HepG2 (cell line): Measurements from ENCODE around the gene ARL14EPL. TPM values are rescaled to one million over a fixed set of nuclear protein-coding genes. Genes with fewer than 3 reads are reported as not detected.

ENCODE experiments used
- ATAC-seq: fragments of 200-7000 bp; cut with Tn5 transposase; 3 replicates; pipeline ENCODE4 v1.9.1; 2020; ENCODE audit warnings: mild to moderate bottlenecking, moderate library complexity
- BruUV-seq: library from RNA; stranded (reverse); fragments of 400-500 nt; replicated peaks from 2 replicates; lab custom pipeline; 2021; lab: Mats Ljungman, UMichigan
- CTCF ChIA-PET: fragments of 300-600 bp; formaldehyde crosslinking; extraction: SDS; loops from one replicate; lab custom pipeline; 2021; ENCODE audit warnings: low total read pairs, inconsistent platforms, low intra/inter-chr PET ratio; lab: Yijun Ruan, JAX
- POLR2A ChIA-PET: fragments of 350-600 bp; sonication (Branson Sonifier 250); formaldehyde crosslinking; loops from one replicate; lab custom pipeline; 2020; ENCODE audit warnings: antibody characterized with exemption, inconsistent platforms; lab: Yijun Ruan, JAX
- DNase-seq: peaks from one replicate; pipeline ENCODE4 v3.0.0-alpha.2; 2015; ENCODE audit warnings: low spot score
- FAIRE-seq: peaks from 3 replicates; lab custom pipeline; 2011; peaks lifted over from hg19 to GRCh38; lab: Jason Lieb, UNC
- H2AFZ ChIP-seq: one replicate; pipeline ENCODE4 v1.6.1; 2011; ENCODE audit warnings: low read length, inconsistent platforms
- H3K27ac ChIP-seq: fragments of 300-600 bp; 3 replicates; pipeline ENCODE4 v1.8.0; 2011; ENCODE audit warnings: mixed run types, mild to moderate bottlenecking, mixed read lengths, low read length, inconsistent platforms; ENCODE audit not compliant: insufficient read depth; ENCODE audit errors: extremely low read length
- H3K27me3 ChIP-seq, 2 experiments: fragments of 200-600 bp in 1 of 2; 2 replicates in 1 of 2; 3 replicates in 1 of 2; pipeline versions ENCODE4 v1.6.0 to v1.8.0; 2011; ENCODE audit warnings: low read length in 2 of 2, mild to moderate bottlenecking in 2 of 2, moderate library complexity in 2 of 2, inconsistent platforms in 1 of 2; ENCODE audit not compliant: insufficient read depth in 2 of 2, control insufficient read depth in 1 of 2
- H3K36me3 ChIP-seq, 2 experiments: fragments of 200-600 bp in 1 of 2; replicated peaks in 1 of 2; 2 replicates in 1 of 2; 3 replicates in 1 of 2; pipeline versions ENCODE4 v1.5.1 to v1.8.0; 2011; ENCODE audit warnings: low read length in 2 of 2, inconsistent platforms in 1 of 2; ENCODE audit not compliant: insufficient read depth in 2 of 2, control insufficient read depth in 1 of 2
- H3K4me1 ChIP-seq: 2 replicates; pipeline ENCODE4 v1.5.1; 2012; ENCODE audit warnings: low read length, inconsistent platforms; ENCODE audit not compliant: insufficient read depth
- H3K4me2 ChIP-seq: 2 replicates; pipeline ENCODE4 v1.6.0; 2011; ENCODE audit warnings: low read depth, low read length, inconsistent platforms
- H3K4me3 ChIP-seq, 3 experiments: fragments of 200-600 bp in 1 of 3; sonication (generic), shearing (Covaris generic) in 1 of 3; replicated peaks in 1 of 3; 2 replicates each; pipeline ENCODE4 v1.5.1; 2011 to 2016; ENCODE audit warnings: low read length in 3 of 3, inconsistent platforms in 2 of 3, low read depth in 2 of 3, mild to moderate bottlenecking in 2 of 3, control low read depth in 1 of 3, mixed read lengths in 1 of 3; ENCODE audit not compliant: insufficient read depth in 1 of 3
- H3K79me2 ChIP-seq: one replicate; pipeline ENCODE4 v1.6.1; 2011; ENCODE audit warnings: low read length, inconsistent platforms; ENCODE audit not compliant: insufficient read depth
- H3K9ac ChIP-seq: 2 replicates; pipeline ENCODE4 v1.6.0; 2011; ENCODE audit warnings: mild to moderate bottlenecking, low read depth, low read length, inconsistent platforms; ENCODE audit not compliant: insufficient read depth
- H3K9me3 ChIP-seq: 2 replicates; pipeline ENCODE4 v1.5.1; 2012; ENCODE audit warnings: mild to moderate bottlenecking, low read length
- H4K20me1 ChIP-seq: 2 replicates; pipeline ENCODE4 v1.6.0; 2011; ENCODE audit warnings: inconsistent platforms, mild to moderate bottlenecking, low read length, moderate library complexity; ENCODE audit not compliant: insufficient read depth
- AGO1 ChIP-seq: fragments of 200-400 bp; formaldehyde crosslinking; IDR thresholded peaks from 2 replicates; pipeline ENCODE4 v1.6.1; 2017; ENCODE audit warnings: mild to moderate bottlenecking, low read depth, low read length, moderate library complexity; ENCODE audit not compliant: poor library complexity, severe bottlenecking
- ASH2L ChIP-seq: fragments of 300-600, 200-600 bp; sonication (generic); IDR thresholded peaks from 2 replicates; pipeline ENCODE4 v1.7.0; 2017; ENCODE audit warnings: low read depth, mild to moderate bottlenecking, moderate library complexity, mixed read lengths, low read length; ENCODE audit not compliant: insufficient read length
- BATF2 ChIP-seq: sonication (generic); formaldehyde crosslinking; IDR thresholded peaks from 2 replicates; pipeline ENCODE4 v1.8.0; 2022; ENCODE audit warnings: mild to moderate bottlenecking, missing genetic modification reagents, moderate library complexity
- BORCS8-MEF2B ChIP-seq: sonication (generic); formaldehyde crosslinking; IDR thresholded peaks from 2 replicates; pipeline ENCODE4 v1.8.0; 2022; ENCODE audit warnings: mild to moderate bottlenecking, missing genetic modification reagents
- E2F5 ChIP-seq: sonication (generic); formaldehyde crosslinking; conservative IDR thresholded peaks from 2 replicates; pipeline ENCODE4 v1.4.0; 2020; ENCODE audit warnings: missing genetic modification reagents
- JDP2 ChIP-seq: sonication (generic); formaldehyde crosslinking; IDR thresholded peaks from 2 replicates; pipeline ENCODE4 v1.8.1; 2022; ENCODE audit warnings: missing genetic modification reagents, borderline replicate concordance
- KDM3A ChIP-seq: IDR thresholded peaks from 2 replicates; pipeline ENCODE4 v1.6.1; 2018; ENCODE audit warnings: low read depth, missing compliant biosample characterization
- KDM6A ChIP-seq: IDR thresholded peaks from 2 replicates; pipeline ENCODE4 v1.6.1; 2016; ENCODE audit warnings: low read depth
- KMT2A ChIP-seq: sonication (generic); formaldehyde crosslinking; IDR thresholded peaks from 2 replicates; pipeline ENCODE4 v1.4.0; 2020; ENCODE audit warnings: missing genetic modification reagents
- MAZ ChIP-seq, 2 experiments: sonication (generic) in 1 of 2; formaldehyde crosslinking in 1 of 2; IDR thresholded peaks; 2 replicates each; pipeline versions ENCODE4 v1.5.0 to v1.6.1; 2012 to 2020; ENCODE audit warnings: low read depth in 2 of 2, mild to moderate bottlenecking in 2 of 2, borderline replicate concordance in 1 of 2, improper control_type of control experiment in 1 of 2, low read length in 1 of 2, missing genetic modification reagents in 1 of 2, moderate library complexity in 1 of 2
- NR0B2 ChIP-seq: sonication (generic); formaldehyde crosslinking; IDR thresholded peaks from 2 replicates; pipeline ENCODE4 v1.4.0; 2020; ENCODE audit warnings: mild to moderate bottlenecking, missing genetic modification reagents
- PHF8 ChIP-seq: sonication (generic); formaldehyde crosslinking; IDR thresholded peaks from 2 replicates; pipeline ENCODE4 v1.5.0; 2020; ENCODE audit warnings: missing genetic modification reagents
- ZBTB20 ChIP-seq: sonication (generic); formaldehyde crosslinking; IDR thresholded peaks from 2 replicates; pipeline ENCODE4 v1.8.1; 2023; ENCODE audit warnings: missing genetic modification reagents, low read depth, mild to moderate bottlenecking, borderline replicate concordance
- ZNF326 ChIP-seq: sonication (generic); formaldehyde crosslinking; IDR thresholded peaks from 2 replicates; pipeline ENCODE4 v1.4.0; 2020; ENCODE audit warnings: missing genetic modification reagents, borderline replicate concordance
- ZNF34 ChIP-seq: sonication (generic); formaldehyde crosslinking; IDR thresholded peaks from 2 replicates; pipeline ENCODE4 v1.4.0; 2020; ENCODE audit warnings: mild to moderate bottlenecking, missing genetic modification reagents, borderline replicate concordance
- ZNF546 ChIP-seq: sonication (generic); formaldehyde crosslinking; conservative IDR thresholded peaks from 2 replicates; pipeline ENCODE4 v1.8.1; 2023; ENCODE audit warnings: mild to moderate bottlenecking, missing genetic modification reagents
- ZNF691 ChIP-seq: sonication (generic); formaldehyde crosslinking; IDR thresholded peaks from 2 replicates; pipeline ENCODE4 v1.4.0; 2020; ENCODE audit warnings: missing genetic modification reagents, low read depth, mild to moderate bottlenecking, borderline replicate concordance
- WGBS: methylation state at CpG from one replicate; pipeline ENCODE4 v1.1.6; 2017; ENCODE audit warnings: low lambda C conversion rate; 5-methylcytosine and 5-hydroxymethylcytosine counted together
- in situ Hi-C: cut with HindIII; loops from 2 replicates; pipeline ENCODE4 v1.10.0; 2017; ENCODE audit warnings: low pct_unique_long_range_greater_than_20kb; ENCODE audit not compliant: extremely low pct_ligation_motif_present
- intact Hi-C: fragments of 100-400 bp; cut with micrococcal nuclease; formaldehyde crosslinking; loops from one replicate; pipeline ENCODE4 v1.10.0; 2022; ENCODE audit not compliant: unreplicated experiment
- polyA plus RNA-seq, 8 experiments: library from polyadenylated mRNA; depleted of rRNA in 3 of 8; stranded (reverse) in 7 of 8; unstranded in 1 of 8; fragments of >200 nt; fragmentation: Illumina TruSeq in 4 of 8; extraction: Trizol in 4 of 8; gene quantifications; 2 replicates each; pipeline versions ENCODE4 v1.2.1 to v1.2.3, GENCODE V29; 2011 to 2016; ENCODE audit warnings: low read depth in 4 of 8, missing spikeins in 1 of 8, mixed read lengths in 1 of 8; ENCODE audit not compliant: insufficient read depth in 1 of 8
- total RNA-seq, 5 experiments: library from RNA; depleted of rRNA; stranded (reverse); fragments of >200 nt; fragmentation: Illumina TruSeq; extraction: Trizol; gene quantifications; 2 replicates each; pipeline ENCODE4 v1.2.3, GENCODE V29; 2016; ENCODE audit warnings: low read depth in 1 of 5

ARL14EPL gene
- total and polyA plus RNA-seq, 2 of the 13 experiments (the other 11 are each of a cell fraction or from before 2014, with no cell fraction given): not detected

GRCh38 chr5:116044073-116044472 lies 11.8 kb downstream of the ARL14EPL start:
- POLR2A ChIA-PET: no interaction called here
- FAIRE-seq: no peak
- no peaks in the 10 kb centered on the region for H3K9me3 ChIP-seq
- no peaks in the 10 kb centered on the region for H4K20me1 ChIP-seq
- no peak overlapping the region for H3K4me2 ChIP-seq
- intact Hi-C loops (no loop called here), in situ Hi-C loops (no loop called here)
- no TSS peak for BruUV-seq
- H3K27me3 ChIP-seq: no peaks in the 10 kb centered on the region; a peak in 1 of 5 replicates
- H3K4me1 ChIP-seq: no peaks in the 10 kb centered on the region
- no peak overlapping the region for H2AFZ ChIP-seq
- no peak for ATAC-seq
- H3K79me2 ChIP-seq: no peaks in the 10 kb centered on the region
- H3K4me3 ChIP-seq: no peak overlapping the region
- no peak overlapping the region for H3K9ac ChIP-seq
- TF ChIP-seq E2F5 (CRISPR knock-in tag) (no peak), ZNF546 (CRISPR knock-in tag) (no peak), JDP2 (CRISPR knock-in tag) (no peak), KDM3A (CRISPR knock-in tag) (no peak), NR0B2 (CRISPR knock-in tag) (no peak), KDM6A (no peak), BATF2 (CRISPR knock-in tag) (no peak), AGO1 (no peak), ZNF326 (CRISPR knock-in tag) (no peak), ZBTB20 (CRISPR knock-in tag) (no peak), KMT2A (CRISPR knock-in tag) (no peak), ASH2L (no peak), ZNF691 (CRISPR knock-in tag) (no peak), ZNF34 (no peak), MAZ (IDR thresholded peaks at IDR 0.05; ENCODE audit: borderline replicate concordance, low read depth, low read length) (no peak), MAZ (CRISPR knock-in tag; IDR thresholded peaks at IDR 0.05; ENCODE audit: low read depth) (no peak), BORCS8-MEF2B (CRISPR knock-in tag) (no peak), PHF8 (CRISPR knock-in tag) (no peak)
- TF ChIP-seq, all 625 proteins: peak for 0
- no peak overlapping the region for H3K27ac ChIP-seq
- CTCF ChIA-PET: no interaction called here
- H3K36me3 ChIP-seq: no peaks in the 10 kb centered on the region
- DNase-seq: no peak
- 20% methylated on average over 3 of the region's 3 CpGs for WGBS
